ENCODE measurements around the gene NDUFB10. TPM values are rescaled to one million over a fixed set of nuclear protein-coding genes. Genes with fewer than 3 reads are reported as not detected.

The NDUFB10 gene
- total and polyA plus RNA-seq, 2 experiments from 2014 or later: 244 to 495 TPM

DNA sequence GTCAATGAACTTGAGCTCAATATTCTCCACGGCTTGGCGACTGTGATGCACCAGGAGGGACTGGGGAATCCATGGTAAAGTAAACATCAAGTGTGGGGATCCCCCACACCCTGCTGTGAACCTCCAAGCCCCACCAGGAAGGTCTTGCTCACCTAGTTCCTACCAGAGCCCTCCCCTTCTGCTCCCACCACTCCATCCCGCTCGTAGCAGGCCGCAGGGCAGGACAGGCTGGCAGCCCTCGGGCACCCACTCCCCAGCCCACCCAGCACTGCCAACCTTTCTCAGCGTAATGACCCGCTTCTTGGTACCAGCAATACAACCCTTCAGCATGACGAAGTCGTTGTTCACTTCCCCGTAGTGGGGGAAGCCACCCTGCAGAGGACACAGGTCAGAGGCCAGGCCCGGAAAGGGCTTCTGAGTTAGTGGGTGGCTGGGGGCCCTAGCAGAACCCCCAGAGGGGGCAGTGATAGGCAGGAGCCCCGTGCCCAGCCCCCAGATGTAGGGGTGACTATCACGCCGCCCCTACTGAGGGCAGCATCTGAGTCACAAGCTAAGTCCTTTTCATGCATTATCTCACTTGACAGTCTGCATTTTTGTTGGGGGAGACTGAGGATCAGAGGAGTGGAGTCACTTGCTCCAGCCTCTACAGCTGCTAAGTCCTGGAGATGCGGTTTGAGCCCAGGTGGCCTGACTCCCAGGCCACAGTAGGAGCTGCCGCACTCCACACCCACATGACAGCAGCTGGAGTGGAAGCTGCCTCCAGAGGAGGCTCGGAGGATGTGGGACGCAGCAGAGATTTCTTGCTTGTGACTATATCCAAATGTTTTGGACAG lies 13.6 kb upstream of the NDUFB10 start:
- Histone ChIP-seq H3K4me1 (ENCODE audit: insufficient read depth) (peaks cover 15% of the 10 kb centered on the region; the same call in 1 of the 2 replicates), H3K4me2 (no peak overlapping the region), H3K9me2 (ENCODE audit: insufficient read depth) (no peaks in the 10 kb centered on the region), H3K27ac (ENCODE audit: low read depth) (no peak overlapping the region), H3K27me3 (ENCODE audit: insufficient read depth) (no peaks in the 10 kb centered on the region), H3K36me3 (ENCODE audit: insufficient read depth) (no peaks in the 10 kb centered on the region), H3K79me2 (replicated peaks; ENCODE audit: insufficient read depth) (no peaks in the 10 kb centered on the region), H3K4me3 (no peak overlapping the region), H4K20me1 (replicated peaks; ENCODE audit: insufficient read depth) (no peaks in the 10 kb centered on the region; the same call in 1 of the 2 replicates), H2AFZ (no peak overlapping the region), H3F3A (replicated peaks; ENCODE audit: low read depth) (0 out of 2 replicates have a peak, but pooled peaks cover 8% of the 10 kb centered on the region)
- H3K27ac Mint-ChIP-seq: no peak overlapping the region
- no peak for TF ChIP-seq JUNB (IDR thresholded peaks at IDR 0.05; ENCODE audit: unreplicated experiment)
- TF ChIP-seq EZH2 (IDR thresholded peaks at IDR 0.05; ENCODE audit: low read depth, unreplicated experiment): no peak
- no peak for TF ChIP-seq ZNF331 (CRISPR knock-in tag; IDR thresholded peaks at IDR 0.05; ENCODE audit: low read depth)
- no peak for TF ChIP-seq STAT1 (IDR thresholded peaks at IDR 0.05; ENCODE audit: unreplicated experiment)
- TF ChIP-seq ZNF114 (CRISPR knock-in tag; IDR thresholded peaks at IDR 0.05): no peak
- TF ChIP-seq CREB1 (CRISPR knock-in tag; IDR thresholded peaks at IDR 0.05; ENCODE audit: low read depth): no peak
- TF ChIP-seq, protein P1, sequence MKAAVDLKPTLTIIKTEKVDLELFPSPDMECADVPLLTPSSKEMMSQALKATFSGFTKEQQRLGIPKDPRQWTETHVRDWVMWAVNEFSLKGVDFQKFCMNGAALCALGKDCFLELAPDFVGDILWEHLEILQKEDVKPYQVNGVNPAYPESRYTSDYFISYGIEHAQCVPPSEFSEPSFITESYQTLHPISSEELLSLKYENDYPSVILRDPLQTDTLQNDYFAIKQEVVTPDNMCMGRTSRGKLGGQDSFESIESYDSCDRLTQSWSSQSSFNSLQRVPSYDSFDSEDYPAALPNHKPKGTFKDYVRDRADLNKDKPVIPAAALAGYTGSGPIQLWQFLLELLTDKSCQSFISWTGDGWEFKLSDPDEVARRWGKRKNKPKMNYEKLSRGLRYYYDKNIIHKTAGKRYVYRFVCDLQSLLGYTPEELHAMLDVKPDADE (IDR thresholded peaks at IDR 0.05): no peak
- TF ChIP-seq POLR2AphosphoS5 (IDR thresholded peaks at IDR 0.05; ENCODE audit: low read depth): no peak
- TF ChIP-seq, protein P2, sequence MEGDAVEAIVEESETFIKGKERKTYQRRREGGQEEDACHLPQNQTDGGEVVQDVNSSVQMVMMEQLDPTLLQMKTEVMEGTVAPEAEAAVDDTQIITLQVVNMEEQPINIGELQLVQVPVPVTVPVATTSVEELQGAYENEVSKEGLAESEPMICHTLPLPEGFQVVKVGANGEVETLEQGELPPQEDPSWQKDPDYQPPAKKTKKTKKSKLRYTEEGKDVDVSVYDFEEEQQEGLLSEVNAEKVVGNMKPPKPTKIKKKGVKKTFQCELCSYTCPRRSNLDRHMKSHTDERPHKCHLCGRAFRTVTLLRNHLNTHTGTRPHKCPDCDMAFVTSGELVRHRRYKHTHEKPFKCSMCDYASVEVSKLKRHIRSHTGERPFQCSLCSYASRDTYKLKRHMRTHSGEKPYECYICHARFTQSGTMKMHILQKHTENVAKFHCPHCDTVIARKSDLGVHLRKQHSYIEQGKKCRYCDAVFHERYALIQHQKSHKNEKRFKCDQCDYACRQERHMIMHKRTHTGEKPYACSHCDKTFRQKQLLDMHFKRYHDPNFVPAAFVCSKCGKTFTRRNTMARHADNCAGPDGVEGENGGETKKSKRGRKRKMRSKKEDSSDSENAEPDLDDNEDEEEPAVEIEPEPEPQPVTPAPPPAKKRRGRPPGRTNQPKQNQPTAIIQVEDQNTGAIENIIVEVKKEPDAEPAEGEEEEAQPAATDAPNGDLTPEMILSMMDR (conservative IDR thresholded peaks at IDR 0.05; ENCODE audit: low read depth in 2 of 2): no peak
- TF ChIP-seq, protein P3, sequence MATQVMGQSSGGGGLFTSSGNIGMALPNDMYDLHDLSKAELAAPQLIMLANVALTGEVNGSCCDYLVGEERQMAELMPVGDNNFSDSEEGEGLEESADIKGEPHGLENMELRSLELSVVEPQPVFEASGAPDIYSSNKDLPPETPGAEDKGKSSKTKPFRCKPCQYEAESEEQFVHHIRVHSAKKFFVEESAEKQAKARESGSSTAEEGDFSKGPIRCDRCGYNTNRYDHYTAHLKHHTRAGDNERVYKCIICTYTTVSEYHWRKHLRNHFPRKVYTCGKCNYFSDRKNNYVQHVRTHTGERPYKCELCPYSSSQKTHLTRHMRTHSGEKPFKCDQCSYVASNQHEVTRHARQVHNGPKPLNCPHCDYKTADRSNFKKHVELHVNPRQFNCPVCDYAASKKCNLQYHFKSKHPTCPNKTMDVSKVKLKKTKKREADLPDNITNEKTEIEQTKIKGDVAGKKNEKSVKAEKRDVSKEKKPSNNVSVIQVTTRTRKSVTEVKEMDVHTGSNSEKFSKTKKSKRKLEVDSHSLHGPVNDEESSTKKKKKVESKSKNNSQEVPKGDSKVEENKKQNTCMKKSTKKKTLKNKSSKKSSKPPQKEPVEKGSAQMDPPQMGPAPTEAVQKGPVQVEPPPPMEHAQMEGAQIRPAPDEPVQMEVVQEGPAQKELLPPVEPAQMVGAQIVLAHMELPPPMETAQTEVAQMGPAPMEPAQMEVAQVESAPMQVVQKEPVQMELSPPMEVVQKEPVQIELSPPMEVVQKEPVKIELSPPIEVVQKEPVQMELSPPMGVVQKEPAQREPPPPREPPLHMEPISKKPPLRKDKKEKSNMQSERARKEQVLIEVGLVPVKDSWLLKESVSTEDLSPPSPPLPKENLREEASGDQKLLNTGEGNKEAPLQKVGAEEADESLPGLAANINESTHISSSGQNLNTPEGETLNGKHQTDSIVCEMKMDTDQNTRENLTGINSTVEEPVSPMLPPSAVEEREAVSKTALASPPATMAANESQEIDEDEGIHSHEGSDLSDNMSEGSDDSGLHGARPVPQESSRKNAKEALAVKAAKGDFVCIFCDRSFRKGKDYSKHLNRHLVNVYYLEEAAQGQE (IDR thresholded peaks at IDR 0.05; ENCODE audit: unreplicated experiment): no peak
- no peak for TF ChIP-seq NANOG (IDR thresholded peaks at IDR 0.05; ENCODE audit: borderline replicate concordance)
- TF ChIP-seq, protein P4, sequence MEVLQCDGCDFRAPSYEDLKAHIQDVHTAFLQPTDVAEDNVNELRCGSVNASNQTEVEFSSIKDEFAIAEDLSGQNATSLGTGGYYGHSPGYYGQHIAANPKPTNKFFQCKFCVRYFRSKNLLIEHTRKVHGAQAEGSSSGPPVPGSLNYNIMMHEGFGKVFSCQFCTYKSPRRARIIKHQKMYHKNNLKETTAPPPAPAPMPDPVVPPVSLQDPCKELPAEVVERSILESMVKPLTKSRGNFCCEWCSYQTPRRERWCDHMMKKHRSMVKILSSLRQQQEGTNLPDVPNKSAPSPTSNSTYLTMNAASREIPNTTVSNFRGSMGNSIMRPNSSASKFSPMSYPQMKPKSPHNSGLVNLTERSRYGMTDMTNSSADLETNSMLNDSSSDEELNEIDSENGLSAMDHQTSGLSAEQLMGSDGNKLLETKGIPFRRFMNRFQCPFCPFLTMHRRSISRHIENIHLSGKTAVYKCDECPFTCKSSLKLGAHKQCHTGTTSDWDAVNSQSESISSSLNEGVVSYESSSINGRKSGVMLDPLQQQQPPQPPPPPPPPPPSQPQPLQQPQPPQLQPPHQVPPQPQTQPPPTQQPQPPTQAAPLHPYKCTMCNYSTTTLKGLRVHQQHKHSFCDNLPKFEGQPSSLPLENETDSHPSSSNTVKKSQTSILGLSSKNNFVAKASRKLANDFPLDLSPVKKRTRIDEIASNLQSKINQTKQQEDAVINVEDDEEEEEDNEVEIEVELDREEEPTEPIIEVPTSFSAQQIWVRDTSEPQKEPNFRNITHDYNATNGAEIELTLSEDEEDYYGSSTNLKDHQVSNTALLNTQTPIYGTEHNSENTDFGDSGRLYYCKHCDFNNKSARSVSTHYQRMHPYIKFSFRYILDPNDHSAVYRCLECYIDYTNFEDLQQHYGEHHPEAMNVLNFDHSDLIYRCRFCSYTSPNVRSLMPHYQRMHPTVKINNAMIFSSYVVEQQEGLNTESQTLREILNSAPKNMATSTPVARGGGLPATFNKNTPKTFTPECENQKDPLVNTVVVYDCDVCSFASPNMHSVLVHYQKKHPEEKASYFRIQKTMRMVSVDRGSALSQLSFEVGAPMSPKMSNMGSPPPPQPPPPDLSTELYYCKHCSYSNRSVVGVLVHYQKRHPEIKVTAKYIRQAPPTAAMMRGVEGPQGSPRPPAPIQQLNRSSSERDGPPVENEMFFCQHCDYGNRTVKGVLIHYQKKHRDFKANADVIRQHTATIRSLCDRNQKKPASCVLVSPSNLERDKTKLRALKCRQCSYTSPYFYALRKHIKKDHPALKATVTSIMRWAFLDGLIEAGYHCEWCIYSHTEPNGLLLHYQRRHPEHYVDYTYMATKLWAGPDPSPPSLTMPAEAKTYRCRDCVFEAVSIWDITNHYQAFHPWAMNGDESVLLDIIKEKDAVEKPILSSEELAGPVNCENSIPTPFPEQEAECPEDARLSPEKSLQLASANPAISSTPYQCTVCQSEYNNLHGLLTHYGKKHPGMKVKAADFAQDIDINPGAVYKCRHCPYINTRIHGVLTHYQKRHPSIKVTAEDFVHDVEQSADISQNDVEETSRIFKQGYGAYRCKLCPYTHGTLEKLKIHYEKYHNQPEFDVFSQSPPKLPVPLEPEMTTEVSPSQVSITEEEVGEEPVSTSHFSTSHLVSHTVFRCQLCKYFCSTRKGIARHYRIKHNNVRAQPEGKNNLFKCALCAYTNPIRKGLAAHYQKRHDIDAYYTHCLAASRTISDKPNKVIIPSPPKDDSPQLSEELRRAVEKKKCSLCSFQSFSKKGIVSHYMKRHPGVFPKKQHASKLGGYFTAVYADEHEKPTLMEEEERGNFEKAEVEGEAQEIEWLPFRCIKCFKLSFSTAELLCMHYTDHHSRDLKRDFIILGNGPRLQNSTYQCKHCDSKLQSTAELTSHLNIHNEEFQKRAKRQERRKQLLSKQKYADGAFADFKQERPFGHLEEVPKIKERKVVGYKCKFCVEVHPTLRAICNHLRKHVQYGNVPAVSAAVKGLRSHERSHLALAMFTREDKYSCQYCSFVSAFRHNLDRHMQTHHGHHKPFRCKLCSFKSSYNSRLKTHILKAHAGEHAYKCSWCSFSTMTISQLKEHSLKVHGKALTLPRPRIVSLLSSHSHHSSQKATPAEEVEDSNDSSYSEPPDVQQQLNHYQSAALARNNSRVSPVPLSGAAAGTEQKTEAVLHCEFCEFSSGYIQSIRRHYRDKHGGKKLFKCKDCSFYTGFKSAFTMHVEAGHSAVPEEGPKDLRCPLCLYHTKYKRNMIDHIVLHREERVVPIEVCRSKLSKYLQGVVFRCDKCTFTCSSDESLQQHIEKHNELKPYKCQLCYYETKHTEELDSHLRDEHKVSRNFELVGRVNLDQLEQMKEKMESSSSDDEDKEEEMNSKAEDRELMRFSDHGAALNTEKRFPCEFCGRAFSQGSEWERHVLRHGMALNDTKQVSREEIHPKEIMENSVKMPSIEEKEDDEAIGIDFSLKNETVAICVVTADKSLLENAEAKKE (CRISPR knock-in tag; IDR thresholded peaks at IDR 0.05): no peak
- H3K9me3 Mint-ChIP-seq: no peaks in the 10 kb centered on the region
- H3K4me3 Mint-ChIP-seq: no peak overlapping the region
- no peak for ATAC-seq
- peaks cover 20% of the 10 kb centered on the region for H3K4me1 Mint-ChIP-seq
- H3K36me3 Mint-ChIP-seq (ENCODE audit: low read depth): no peaks in the 10 kb centered on the region; the same call in 2 of the 3 replicates
- no peak for DNase-seq (ENCODE audit: low spot score)
- H3K27me3 Mint-ChIP-seq (ENCODE audit: insufficient read depth, low read depth, poor library complexity): peaks cover 14% of the 10 kb centered on the region
